Calu3 (cell line): Measurements from ENCODE around the gene CELF4. TPM values are rescaled to one million over a fixed set of nuclear protein-coding genes. Genes with fewer than 3 reads are reported as not detected.

ENCODE experiments used
- BruUV-seq: library from RNA; stranded (reverse); fragments of 400-500 nt; replicated peaks from 2 replicates; lab custom pipeline; 2021; lab: Mats Ljungman, UMichigan
- CTCF ChIA-PET: fragments of 300-600 bp; sonication (Branson Sonifier 250); formaldehyde crosslinking; loops from one replicate; lab custom pipeline; 2022; ENCODE audit warnings: antibody characterized with exemption; lab: Charles Lee
- DNase-seq: peaks from one replicate; pipeline ENCODE4 v3.0.0; 2022
- H3K27ac Mint-ChIP-seq: one replicate; pipeline ENCODE4 v1.8.0; 2022; ENCODE audit warnings: mixed read lengths; ENCODE audit not compliant: unreplicated experiment
- H3K27me3 Mint-ChIP-seq: one replicate; pipeline ENCODE4 v1.8.0; 2022; ENCODE audit warnings: mixed read lengths; ENCODE audit not compliant: unreplicated experiment
- H3K36me3 Mint-ChIP-seq: one replicate; pipeline ENCODE4 v1.8.0; 2022; ENCODE audit warnings: mild to moderate bottlenecking, moderate library complexity, mixed read lengths; ENCODE audit not compliant: insufficient read depth, unreplicated experiment
- H3K4me1 Mint-ChIP-seq: one replicate; pipeline ENCODE4 v1.8.0; 2022; ENCODE audit warnings: mild to moderate bottlenecking, low read depth, mixed read lengths; ENCODE audit not compliant: unreplicated experiment
- H3K4me3 Mint-ChIP-seq: one replicate; pipeline ENCODE4 v1.8.0; 2022; ENCODE audit warnings: mild to moderate bottlenecking, low read depth, moderate library complexity, mixed read lengths; ENCODE audit not compliant: unreplicated experiment
- H3K9me3 Mint-ChIP-seq: one replicate; pipeline ENCODE4 v1.8.0; 2022; ENCODE audit warnings: low read depth, mixed read lengths; ENCODE audit not compliant: unreplicated experiment
- intact Hi-C: fragments of 100-400 bp; cut with micrococcal nuclease; formaldehyde crosslinking; loops from one replicate; pipeline ENCODE4 v1.10.0; 2022; ENCODE audit not compliant: unreplicated experiment
- total RNA-seq: library from RNA; stranded (reverse); gene quantifications from 2 replicates; pipeline ENCODE4 v1.2.3, GENCODE V29; 2022
- TF ChIP-seq, protein P1 (sequence below): fragments of 200-600 bp; IDR thresholded peaks from one replicate; pipeline ENCODE4 v1.8.0; 2022; ENCODE audit warnings: antibody characterized with exemption; ENCODE audit not compliant: unreplicated experiment

The CELF4 gene
- total RNA-seq, 1 experiment from 2014 or later, result 7.8 TPM

DNA sequence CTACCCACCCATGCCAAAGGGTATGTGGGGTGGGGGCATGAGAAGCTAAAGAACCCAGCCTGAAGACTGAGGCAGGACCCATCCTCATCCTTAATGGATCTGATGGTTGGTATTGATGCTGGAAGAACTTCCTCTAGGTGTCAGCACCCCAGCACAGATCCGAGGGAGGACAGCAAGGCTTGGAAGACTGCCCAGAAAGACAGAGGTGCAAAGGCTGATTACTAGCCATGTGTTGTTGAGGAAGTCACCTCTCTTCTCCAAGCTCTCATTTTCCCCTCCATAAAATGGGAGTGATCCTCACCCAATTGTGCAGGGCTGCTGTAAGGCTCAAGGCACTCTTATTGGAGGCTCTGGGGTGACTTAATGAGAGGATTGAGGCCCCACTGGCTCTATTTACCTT is 256.5 kb downstream of the CELF4 start:
- Mint-ChIP-seq H3K27ac (no peak overlapping the region), H3K9me3 (no peaks in the 10 kb centered on the region), H3K27me3 (peaks cover 20% of the 10 kb centered on the region), H3K4me1 (peaks cover 16% of the 10 kb centered on the region), H3K36me3 (no peaks in the 10 kb centered on the region), H3K4me3 (no peak overlapping the region)
- intact Hi-C loops, result no loop called here
- TF ChIP-seq, protein P1, sequence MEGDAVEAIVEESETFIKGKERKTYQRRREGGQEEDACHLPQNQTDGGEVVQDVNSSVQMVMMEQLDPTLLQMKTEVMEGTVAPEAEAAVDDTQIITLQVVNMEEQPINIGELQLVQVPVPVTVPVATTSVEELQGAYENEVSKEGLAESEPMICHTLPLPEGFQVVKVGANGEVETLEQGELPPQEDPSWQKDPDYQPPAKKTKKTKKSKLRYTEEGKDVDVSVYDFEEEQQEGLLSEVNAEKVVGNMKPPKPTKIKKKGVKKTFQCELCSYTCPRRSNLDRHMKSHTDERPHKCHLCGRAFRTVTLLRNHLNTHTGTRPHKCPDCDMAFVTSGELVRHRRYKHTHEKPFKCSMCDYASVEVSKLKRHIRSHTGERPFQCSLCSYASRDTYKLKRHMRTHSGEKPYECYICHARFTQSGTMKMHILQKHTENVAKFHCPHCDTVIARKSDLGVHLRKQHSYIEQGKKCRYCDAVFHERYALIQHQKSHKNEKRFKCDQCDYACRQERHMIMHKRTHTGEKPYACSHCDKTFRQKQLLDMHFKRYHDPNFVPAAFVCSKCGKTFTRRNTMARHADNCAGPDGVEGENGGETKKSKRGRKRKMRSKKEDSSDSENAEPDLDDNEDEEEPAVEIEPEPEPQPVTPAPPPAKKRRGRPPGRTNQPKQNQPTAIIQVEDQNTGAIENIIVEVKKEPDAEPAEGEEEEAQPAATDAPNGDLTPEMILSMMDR, result no peak
- DNase-seq, result peak; percentile 25
- CTCF ChIA-PET, result no interaction called here
- no TSS peak for BruUV-seq

DNA sequence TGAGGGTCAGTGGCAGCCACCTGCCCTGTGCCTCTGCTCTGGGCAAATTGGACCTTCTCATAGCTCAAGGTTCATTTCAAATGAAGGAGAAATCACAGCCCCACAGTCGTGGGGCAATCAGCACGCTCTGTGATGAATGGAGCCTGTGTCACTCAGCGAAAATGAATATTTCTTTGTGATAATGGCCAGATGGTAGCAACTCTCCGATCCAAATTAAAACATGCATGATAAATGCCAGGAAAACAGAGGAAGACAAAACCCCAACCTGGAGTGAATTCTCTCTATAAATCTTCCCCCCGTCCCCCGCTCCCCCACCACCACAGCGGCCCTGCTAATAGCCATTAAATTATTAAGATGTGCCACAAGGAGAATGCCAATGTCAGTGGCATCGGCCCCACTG is 258.4 kb downstream of the CELF4 start:
- TF ChIP-seq, protein P1, result no peak
- no peak overlapping the region for H3K4me3 Mint-ChIP-seq
- BruUV-seq, result no TSS peak
- peaks cover 17% of the 10 kb centered on the region for H3K27me3 Mint-ChIP-seq
- H3K36me3 Mint-ChIP-seq, result no peaks in the 10 kb centered on the region
- H3K9me3 Mint-ChIP-seq, result no peaks in the 10 kb centered on the region
- no peak for DNase-seq
- no peak overlapping the region for H3K27ac Mint-ChIP-seq
- intact Hi-C loops, result no loop called here
- CTCF ChIA-PET, result no interaction called here
- H3K4me1 Mint-ChIP-seq, result peaks cover 16% of the 10 kb centered on the region

DNA sequence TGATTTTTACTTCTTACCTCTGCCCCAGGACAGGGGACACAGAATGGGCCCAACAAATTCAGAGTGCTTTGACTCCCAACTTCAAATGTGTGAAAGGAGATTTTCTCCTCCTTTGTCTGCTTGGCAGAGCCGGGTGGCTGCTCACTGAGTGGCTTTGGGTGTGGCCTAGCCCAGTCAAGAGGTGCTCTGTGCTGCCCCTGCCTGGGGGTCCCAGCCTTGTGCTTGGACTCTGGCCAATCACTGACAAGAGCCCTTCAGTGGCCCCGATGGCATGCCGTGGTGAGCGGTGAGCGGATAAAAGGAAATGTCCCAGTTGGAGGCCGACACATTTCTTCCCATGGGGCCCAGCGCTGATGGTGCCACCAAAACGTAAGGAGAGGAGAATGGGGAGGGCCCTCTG is 259.2 kb downstream of the CELF4 start:
- H3K36me3 Mint-ChIP-seq, result no peaks in the 10 kb centered on the region
- H3K27me3 Mint-ChIP-seq, result peaks cover 22% of the 10 kb centered on the region
- BruUV-seq, result no TSS peak
- H3K9me3 Mint-ChIP-seq, result no peaks in the 10 kb centered on the region
- no peak overlapping the region for H3K27ac Mint-ChIP-seq
- CTCF ChIA-PET, result no interaction called here
- no peak for DNase-seq
- H3K4me3 Mint-ChIP-seq, result no peak overlapping the region
- H3K4me1 Mint-ChIP-seq, result peaks cover 16% of the 10 kb centered on the region
- intact Hi-C loops, result no loop called here
- TF ChIP-seq, protein P1, result no peak

DNA sequence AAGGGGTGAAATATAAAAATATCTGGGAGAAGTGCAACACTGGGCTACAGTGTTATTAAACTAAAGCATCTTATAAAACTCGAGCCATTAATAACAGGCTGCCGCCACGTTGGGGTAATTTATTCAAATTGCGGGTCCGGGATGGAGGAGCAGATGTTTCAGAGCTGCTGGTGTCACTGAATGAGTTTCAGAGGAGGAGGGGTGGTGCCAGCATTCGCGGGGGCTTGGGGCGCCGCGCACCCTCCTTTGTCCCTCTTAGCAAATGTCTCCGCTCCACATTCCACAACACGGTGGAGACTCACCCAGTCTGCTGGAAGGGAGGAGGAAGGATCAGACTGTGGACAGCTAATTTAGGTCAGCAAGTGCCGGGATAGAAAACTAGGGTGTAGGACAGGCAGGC is 260.5 kb downstream of the CELF4 start:
- no peak overlapping the region for H3K27ac Mint-ChIP-seq
- CTCF ChIA-PET, result no interaction called here
- no peak for DNase-seq
- H3K4me1 Mint-ChIP-seq, result peaks cover 20% of the 10 kb centered on the region
- intact Hi-C loops, result no loop called here
- no TSS peak for BruUV-seq
- no peaks in the 10 kb centered on the region for H3K36me3 Mint-ChIP-seq
- peaks cover 36% of the 10 kb centered on the region for H3K27me3 Mint-ChIP-seq
- no peak overlapping the region for H3K4me3 Mint-ChIP-seq
- no peaks in the 10 kb centered on the region for H3K9me3 Mint-ChIP-seq
- TF ChIP-seq, protein P1, result no peak
